GM19025 (cell line): ENCODE results near the gene PAIP1.
A peak's percentile ranks its signal among the peaks of the same experiment; 100 is the strongest.
"Not testable (repeated sequence)": the region's sequence is repeated elsewhere in the genome, so short reads cannot be mapped to it uniquely, and the experiment has no call there.

Experiments
- ATAC-seq: cut with Tn5 transposase; IDR thresholded peaks from one replicate; pipeline ENCODE4 v1.9.1; 2021; ENCODE audit warnings: mild to moderate bottlenecking, low read depth, moderate library complexity; ENCODE audit not compliant: unreplicated experiment

The PAIP1 gene

GRCh38 chr5:43556857-43557542 lies at the start of gene PAIP1:
PAIP1 (minus strand) TSS chr5:43557077; CDS start chr5:43556846, 231 bp downstream.
- ATAC-seq = peak; percentile 78

GRCh38 chr5:43606351-43606750 lies 49.5 kb upstream of the PAIP1 start:
- ATAC-seq = no peak

GRCh38 chr5:43604699-43605098 lies 47.8 kb upstream of the PAIP1 start:
- no peak for ATAC-seq

- ATAC-seq = peak; percentile 53
These were observed 46.7 kb upstream of the PAIP1 start for GRCh38 chr5:43603344-43604217.

- peak; percentile 77 for ATAC-seq
These were observed 45.8 kb upstream of the PAIP1 start, which contains the start of gene NNT for GRCh38 chr5:43602461-43603343. NNT (plus strand) TSS chr5:43603180; CDS start chr5:43609196, 6,016 bp downstream.

GRCh38 chr5:43601454-43602260 lies 44.8 kb upstream of the PAIP1 start:
- no peak for ATAC-seq

GRCh38 chr5:43598927-43599326 lies 42.0 kb upstream of the PAIP1 start:
- not testable (repeated sequence) for ATAC-seq

GRCh38 chr5:43592363-43592762 lies 35.5 kb upstream of the PAIP1 start:
- ATAC-seq = no peak

- ATAC-seq = no peak
These were observed 33.8 kb upstream of the PAIP1 start for GRCh38 chr5:43590700-43591099.

GRCh38 chr5:43589310-43589709 lies 32.4 kb upstream of the PAIP1 start:
- ATAC-seq = no peak

GRCh38 chr5:43588842-43589241 lies 32.0 kb upstream of the PAIP1 start:
- ATAC-seq = no peak

- no peak for ATAC-seq
These were observed 27.4 kb upstream of the PAIP1 start for GRCh38 chr5:43584166-43584699.

GRCh38 chr5:43583724-43584123 lies 26.8 kb upstream of the PAIP1 start:
- ATAC-seq = no peak

- ATAC-seq = no peak
These were observed 25.5 kb upstream of the PAIP1 start for GRCh38 chr5:43582082-43583005.

GRCh38 chr5:43581398-43581797 lies 24.5 kb upstream of the PAIP1 start:
- no peak for ATAC-seq

- not testable (repeated sequence) for ATAC-seq
These were observed 23.7 kb upstream of the PAIP1 start for GRCh38 chr5:43580402-43581210.

GRCh38 chr5:43573058-43573457 lies 16.2 kb upstream of the PAIP1 start:
- no peak for ATAC-seq

GRCh38 chr5:43572357-43572756 lies 15.5 kb upstream of the PAIP1 start:
- ATAC-seq = no peak
